ENCODE measurements around the gene CORO2A. TPM values are rescaled to one million over a fixed set of nuclear protein-coding genes. Genes with fewer than 3 reads are reported as not detected.
A peak's percentile ranks its signal among the peaks of the same experiment; 100 is the strongest.

Gene CORO2A
- total RNA-seq, 1 donor from 2014 or later: 5.9 TPM

- TF ChIP-seq, protein P1, sequence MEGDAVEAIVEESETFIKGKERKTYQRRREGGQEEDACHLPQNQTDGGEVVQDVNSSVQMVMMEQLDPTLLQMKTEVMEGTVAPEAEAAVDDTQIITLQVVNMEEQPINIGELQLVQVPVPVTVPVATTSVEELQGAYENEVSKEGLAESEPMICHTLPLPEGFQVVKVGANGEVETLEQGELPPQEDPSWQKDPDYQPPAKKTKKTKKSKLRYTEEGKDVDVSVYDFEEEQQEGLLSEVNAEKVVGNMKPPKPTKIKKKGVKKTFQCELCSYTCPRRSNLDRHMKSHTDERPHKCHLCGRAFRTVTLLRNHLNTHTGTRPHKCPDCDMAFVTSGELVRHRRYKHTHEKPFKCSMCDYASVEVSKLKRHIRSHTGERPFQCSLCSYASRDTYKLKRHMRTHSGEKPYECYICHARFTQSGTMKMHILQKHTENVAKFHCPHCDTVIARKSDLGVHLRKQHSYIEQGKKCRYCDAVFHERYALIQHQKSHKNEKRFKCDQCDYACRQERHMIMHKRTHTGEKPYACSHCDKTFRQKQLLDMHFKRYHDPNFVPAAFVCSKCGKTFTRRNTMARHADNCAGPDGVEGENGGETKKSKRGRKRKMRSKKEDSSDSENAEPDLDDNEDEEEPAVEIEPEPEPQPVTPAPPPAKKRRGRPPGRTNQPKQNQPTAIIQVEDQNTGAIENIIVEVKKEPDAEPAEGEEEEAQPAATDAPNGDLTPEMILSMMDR (IDR thresholded peaks at IDR 0.05; ENCODE audit: unreplicated experiment): no peak
- Mint-ChIP-seq H3K27ac (peak overlapping the region; percentile 14), H3K36me3 (peaks cover 8% of the 10 kb centered on the region), H3K4me3 (no peak overlapping the region), H3K27me3 (ENCODE audit: low read depth) (no peaks in the 10 kb centered on the region), H3K9me3 (no peaks in the 10 kb centered on the region), H3K4me1 (no peaks in the 10 kb centered on the region)
- no peak for DNase-seq (ENCODE audit: low spot score in 2 of 2, unreplicated experiment in 2 of 2)
Measured at GRCh38 chr9:98206754-98207153, 14.3 kb upstream of the CORO2A start.

GRCh38 chr9:98204692-98205091 is 12.3 kb upstream of the CORO2A start:
- TF ChIP-seq, protein P1 (IDR thresholded peaks at IDR 0.05; ENCODE audit: unreplicated experiment): no peak
- Mint-ChIP-seq H3K27me3 (ENCODE audit: low read depth) (no peaks in the 10 kb centered on the region), H3K27ac (no peak overlapping the region), H3K9me3 (no peaks in the 10 kb centered on the region), H3K4me3 (no peak overlapping the region), H3K36me3 (peaks cover 8% of the 10 kb centered on the region), H3K4me1 (no peaks in the 10 kb centered on the region)
- no peak for DNase-seq (ENCODE audit: low spot score in 2 of 2, unreplicated experiment in 2 of 2)

GRCh38 chr9:98203153-98203552 is 10.7 kb upstream of the CORO2A start:
- no peak for DNase-seq (ENCODE audit: low spot score in 2 of 2, unreplicated experiment in 2 of 2)
- TF ChIP-seq, protein P1 (IDR thresholded peaks at IDR 0.05; ENCODE audit: unreplicated experiment): no peak
- H3K9me3 Mint-ChIP-seq: no peaks in the 10 kb centered on the region
- no peak overlapping the region for H3K4me3 Mint-ChIP-seq
- H3K4me1 Mint-ChIP-seq: no peaks in the 10 kb centered on the region
- peaks cover 6% of the 10 kb centered on the region for H3K36me3 Mint-ChIP-seq
- H3K27ac Mint-ChIP-seq: no peak overlapping the region
- H3K27me3 Mint-ChIP-seq (ENCODE audit: low read depth): no peaks in the 10 kb centered on the region

DNA sequence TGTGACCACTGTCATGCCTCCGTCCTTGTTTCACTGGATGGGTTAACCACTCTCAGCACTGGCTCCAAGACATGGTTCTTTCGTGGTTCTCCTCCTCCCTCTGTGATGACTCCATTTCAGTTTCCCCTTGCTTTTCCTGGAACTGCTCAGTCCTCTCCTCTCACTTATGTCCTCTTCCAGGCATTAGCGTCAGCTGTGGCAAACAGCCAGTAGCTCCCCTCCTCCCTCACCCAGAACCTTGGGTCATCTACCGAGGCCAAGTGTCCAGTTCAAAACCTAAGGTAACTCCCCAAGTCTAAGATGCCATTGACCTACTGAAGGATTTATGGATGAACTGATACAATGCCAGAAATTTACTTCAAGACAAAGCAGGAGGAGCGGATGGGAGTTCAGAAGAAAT is 9.8 kb upstream of the CORO2A start:
- H3K9me3 Mint-ChIP-seq: no peaks in the 10 kb centered on the region
- no peak overlapping the region for H3K27ac Mint-ChIP-seq
- TF ChIP-seq, protein P1 (IDR thresholded peaks at IDR 0.05; ENCODE audit: unreplicated experiment): no peak
- no peak for DNase-seq (ENCODE audit: low spot score in 2 of 2, unreplicated experiment in 2 of 2)
- H3K27me3 Mint-ChIP-seq (ENCODE audit: low read depth): no peaks in the 10 kb centered on the region
- peaks cover 2% of the 10 kb centered on the region for H3K36me3 Mint-ChIP-seq
- no peaks in the 10 kb centered on the region for H3K4me1 Mint-ChIP-seq
- no peak overlapping the region for H3K4me3 Mint-ChIP-seq

GRCh38 chr9:98201749-98202148 is 9.3 kb upstream of the CORO2A start:
- no peaks in the 10 kb centered on the region for H3K9me3 Mint-ChIP-seq
- H3K4me1 Mint-ChIP-seq: no peaks in the 10 kb centered on the region
- H3K4me3 Mint-ChIP-seq: no peak overlapping the region
- no peak overlapping the region for H3K27ac Mint-ChIP-seq
- DNase-seq (ENCODE audit: low spot score in 2 of 2, unreplicated experiment in 2 of 2): no peak
- H3K36me3 Mint-ChIP-seq: no peaks in the 10 kb centered on the region
- TF ChIP-seq, protein P1 (IDR thresholded peaks at IDR 0.05; ENCODE audit: unreplicated experiment): no peak
- no peaks in the 10 kb centered on the region for H3K27me3 Mint-ChIP-seq (ENCODE audit: low read depth)

- Mint-ChIP-seq H3K4me3 (no peak overlapping the region), H3K9me3 (no peaks in the 10 kb centered on the region), H3K27ac (no peak overlapping the region), H3K36me3 (no peaks in the 10 kb centered on the region), H3K4me1 (no peaks in the 10 kb centered on the region), H3K27me3 (ENCODE audit: low read depth) (no peaks in the 10 kb centered on the region)
- TF ChIP-seq, protein P1 (IDR thresholded peaks at IDR 0.05; ENCODE audit: unreplicated experiment): no peak
- no peak for DNase-seq (ENCODE audit: low spot score in 2 of 2, unreplicated experiment in 2 of 2)
Measured at GRCh38 chr9:98201102-98201501, 8.7 kb upstream of the CORO2A start.

All from mesothelial cell of epicardium (in vitro differentiated cells).